ENCODE data around the gene PNMA8C.
"Not testable (repeated sequence)": the region's sequence is repeated elsewhere in the genome, so short reads cannot be mapped to it uniquely, and the experiment has no call there.

PNMA8C gene

DNA sequence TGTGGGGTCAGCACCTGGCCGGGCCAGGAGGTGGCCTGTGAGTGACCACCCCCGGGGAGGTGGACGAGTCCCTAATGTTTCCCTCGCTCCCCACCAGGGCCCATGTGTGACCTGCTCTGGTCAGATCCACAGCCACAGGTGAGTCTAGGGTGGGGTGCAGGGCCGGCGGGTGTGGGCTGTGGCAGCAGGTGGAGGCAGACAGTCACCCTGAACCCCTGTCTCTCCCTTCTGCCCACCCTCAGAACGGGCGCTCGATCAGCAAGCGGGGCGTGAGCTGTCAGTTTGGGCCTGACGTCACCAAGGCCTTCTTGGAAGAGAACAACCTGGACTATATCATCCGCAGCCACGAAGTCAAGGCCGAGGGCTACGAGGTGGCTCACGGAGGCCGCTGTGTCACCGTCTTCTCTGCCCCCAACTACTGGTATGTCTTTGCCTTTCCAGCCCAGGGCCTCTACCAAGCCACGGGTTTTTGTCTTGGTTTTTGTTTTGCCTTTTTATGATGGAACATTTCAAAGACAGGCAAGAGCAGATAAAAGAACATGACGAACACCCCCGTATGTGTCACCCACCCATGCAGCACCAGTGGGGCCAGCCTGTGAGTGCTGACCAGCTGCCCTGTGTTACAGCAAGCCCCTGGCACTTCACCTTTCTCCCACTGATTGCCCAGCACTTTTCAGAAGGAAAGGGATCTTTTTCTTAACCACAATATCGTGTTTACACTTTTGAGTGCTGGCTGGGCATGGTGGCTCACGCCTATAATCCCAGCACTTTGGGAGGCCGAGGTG is 40.2 kb downstream of the PNMA8C start:
- no peak for DNase-seq (ENCODE audit: low read depth in 2 of 2)

GRCh38 chr19:46387713-46388130 is 41.0 kb downstream of the PNMA8C start:
- DNase-seq (ENCODE audit: low read depth in 2 of 2) = no peak

- no peak for DNase-seq (ENCODE audit: low read depth in 2 of 2)
These were observed 41.6 kb downstream of the PNMA8C start for GRCh38 chr19:46386996-46387712.

DNA sequence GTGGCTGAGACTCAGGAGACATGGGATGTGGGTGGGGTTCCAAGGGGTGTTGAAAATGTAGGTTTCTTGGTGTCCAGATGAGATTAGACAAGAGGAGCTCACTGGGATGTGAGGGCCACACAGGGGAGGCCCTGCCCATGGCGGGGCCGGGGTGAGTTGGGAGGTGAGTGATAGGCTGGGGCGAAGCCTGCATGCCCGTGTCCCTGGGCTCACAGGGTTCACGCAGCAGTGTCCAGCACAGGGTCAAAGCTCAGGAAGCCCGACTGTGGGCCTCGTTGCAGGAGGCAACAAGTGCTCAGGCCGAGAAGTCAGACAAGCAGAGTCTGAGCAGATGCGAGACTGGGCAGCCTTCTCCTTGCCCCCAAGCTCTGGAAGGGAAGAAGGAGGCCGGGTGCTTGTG is 42.6 kb downstream of the PNMA8C start:
- DNase-seq (ENCODE audit: low read depth in 2 of 2) = no peak

- DNase-seq (ENCODE audit: low read depth in 2 of 2) = no peak
These were observed 43.1 kb downstream of the PNMA8C start for GRCh38 chr19:46385636-46386035.

DNA sequence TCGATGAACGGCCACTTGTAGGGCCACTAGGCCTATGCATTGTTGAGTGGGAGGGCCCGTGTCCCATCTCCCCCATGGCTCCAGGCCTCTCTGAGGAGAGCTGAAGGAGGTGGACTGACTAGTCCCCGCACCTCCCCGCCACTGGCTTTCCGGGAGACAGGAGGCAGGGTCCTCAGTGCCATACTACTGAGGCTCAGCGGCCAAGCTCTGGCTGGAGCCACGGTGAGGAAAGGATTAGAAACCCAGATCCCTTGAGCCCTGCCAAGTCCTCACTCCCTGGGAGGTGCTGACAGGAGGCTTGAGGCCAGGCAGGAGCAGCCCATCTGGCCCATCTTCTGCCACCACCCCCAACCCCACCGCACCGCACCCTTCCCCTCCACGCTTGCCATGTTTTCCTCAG is 44.3 kb downstream of the PNMA8C start:
- DNase-seq (ENCODE audit: low read depth in 2 of 2) = no peak

- no peak for DNase-seq (ENCODE audit: low read depth in 2 of 2)
These were observed 44.9 kb downstream of the PNMA8C start for GRCh38 chr19:46383846-46384245.

- DNase-seq (ENCODE audit: low read depth in 2 of 2) = no peak
These were observed 45.4 kb downstream of the PNMA8C start for GRCh38 chr19:46383171-46383815.

DNA sequence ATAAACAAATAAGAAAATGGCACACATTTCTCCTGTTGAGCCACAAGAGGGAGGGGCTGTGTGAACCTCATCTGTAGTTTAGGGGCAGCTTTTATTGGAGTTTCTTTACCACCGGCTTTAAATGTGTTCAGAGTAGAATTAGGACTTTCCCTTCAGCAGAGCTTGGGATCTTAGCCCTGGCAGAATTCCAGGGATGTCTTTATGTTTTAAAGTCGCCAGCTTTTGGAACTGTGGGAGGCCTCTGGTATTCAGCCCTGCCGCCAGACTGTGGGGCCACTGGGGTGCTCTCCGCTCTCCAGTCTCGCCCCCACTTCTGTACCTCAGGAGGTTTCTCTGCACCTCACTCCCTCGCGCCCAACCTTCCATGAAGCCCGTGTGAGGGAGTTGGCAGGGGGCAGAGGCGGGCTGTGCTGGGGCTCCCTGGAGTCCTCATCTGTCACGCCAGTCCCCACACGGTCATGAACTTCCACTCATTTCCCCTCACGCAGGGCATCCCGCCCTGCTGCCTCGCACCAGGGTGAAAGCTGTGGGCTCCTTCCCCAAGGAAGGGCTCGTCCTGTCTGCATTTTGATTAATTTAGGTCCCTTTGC is 46.9 kb downstream of the PNMA8C start:
- DNase-seq (ENCODE audit: low read depth in 2 of 2) = no peak

DNA sequence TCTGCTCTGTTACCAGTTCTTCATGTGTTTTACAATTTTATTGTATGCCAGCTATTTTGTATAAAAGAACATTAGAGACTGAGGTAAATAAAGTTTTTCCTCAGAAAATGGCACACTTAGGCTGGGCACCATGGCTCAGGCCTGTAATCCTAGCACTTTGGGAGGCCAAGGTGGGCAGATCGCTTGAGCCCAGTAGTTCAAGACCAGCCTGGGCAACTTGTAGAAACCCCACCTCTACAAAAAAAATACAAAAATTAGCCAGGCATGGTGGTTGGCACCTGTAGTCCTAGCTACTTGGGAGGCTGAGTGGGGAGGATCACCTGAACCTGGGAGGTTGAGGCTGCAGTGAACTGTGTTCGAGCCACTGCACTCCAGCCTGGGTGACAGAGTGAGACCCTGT is 47.4 kb downstream of the PNMA8C start:
- no peak for DNase-seq (ENCODE audit: low read depth in 2 of 2)

DNA sequence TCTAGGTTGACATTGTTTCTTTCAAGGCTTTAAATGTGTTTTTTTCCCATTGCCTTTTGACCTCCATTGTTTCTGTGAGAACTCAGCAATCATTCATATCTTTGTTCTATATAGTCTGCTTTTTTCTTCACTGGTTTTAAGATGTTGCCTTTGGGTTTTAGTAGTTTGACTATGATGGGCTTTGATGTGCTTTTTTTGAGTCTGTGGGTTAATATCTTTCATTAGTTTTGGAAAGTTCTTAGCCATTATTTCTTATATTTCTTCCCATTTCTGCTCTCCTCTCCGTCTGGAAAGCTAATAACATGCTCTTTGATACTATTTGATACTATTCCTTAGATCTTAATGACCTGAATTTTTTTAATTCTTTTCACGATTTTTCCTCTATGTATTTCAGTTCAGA is 48.0 kb downstream of the PNMA8C start:
- no peak for DNase-seq (ENCODE audit: low read depth in 2 of 2)

- DNase-seq (ENCODE audit: low read depth in 2 of 2) = no peak
These were observed 50.5 kb downstream of the PNMA8C start for GRCh38 chr19:46378268-46378667.

DNA sequence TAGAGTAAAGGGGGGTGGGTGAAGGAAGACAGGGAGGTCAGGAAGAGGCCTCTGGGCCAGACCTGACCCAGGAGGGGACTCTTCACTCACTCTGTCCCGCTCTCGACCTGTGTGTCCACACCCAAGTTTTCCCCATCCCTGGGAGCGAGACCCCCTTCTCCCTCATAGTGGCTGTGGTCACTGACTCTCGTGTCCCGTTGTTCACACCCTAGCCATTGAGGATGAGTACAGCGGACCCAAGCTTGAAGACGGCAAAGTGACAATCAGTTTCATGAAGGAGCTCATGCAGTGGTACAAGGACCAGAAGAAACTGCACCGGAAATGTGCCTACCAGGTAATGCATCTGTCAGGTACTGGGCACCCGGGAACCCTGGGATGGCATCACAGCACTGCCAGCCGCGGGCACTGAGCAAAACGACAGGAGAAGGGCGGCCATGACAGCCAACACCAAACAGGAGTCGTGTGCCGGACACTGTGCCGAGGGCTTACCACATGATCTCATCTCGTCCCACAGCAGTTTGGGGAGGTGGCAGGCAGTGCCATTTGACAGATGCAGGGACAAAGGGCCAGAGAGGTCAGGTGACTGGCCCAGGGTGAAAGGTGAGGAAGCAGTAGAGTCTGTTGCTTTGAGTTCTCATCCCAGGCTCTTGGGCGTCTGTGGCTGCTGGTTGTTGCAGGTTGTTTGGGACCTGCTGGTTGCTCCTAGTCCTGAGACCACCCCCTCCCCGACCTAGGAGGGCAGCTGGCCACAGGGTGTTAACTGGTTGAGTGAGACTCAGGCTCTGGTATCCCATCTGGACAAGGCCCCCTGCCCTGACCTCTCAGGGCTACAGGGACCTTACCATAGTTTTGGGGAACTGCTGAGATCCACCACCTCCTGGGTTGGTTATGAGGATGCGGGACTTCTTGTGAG is 52.2 kb downstream of the PNMA8C start:
- DNase-seq (ENCODE audit: low read depth in 2 of 2) = no peak

DNA sequence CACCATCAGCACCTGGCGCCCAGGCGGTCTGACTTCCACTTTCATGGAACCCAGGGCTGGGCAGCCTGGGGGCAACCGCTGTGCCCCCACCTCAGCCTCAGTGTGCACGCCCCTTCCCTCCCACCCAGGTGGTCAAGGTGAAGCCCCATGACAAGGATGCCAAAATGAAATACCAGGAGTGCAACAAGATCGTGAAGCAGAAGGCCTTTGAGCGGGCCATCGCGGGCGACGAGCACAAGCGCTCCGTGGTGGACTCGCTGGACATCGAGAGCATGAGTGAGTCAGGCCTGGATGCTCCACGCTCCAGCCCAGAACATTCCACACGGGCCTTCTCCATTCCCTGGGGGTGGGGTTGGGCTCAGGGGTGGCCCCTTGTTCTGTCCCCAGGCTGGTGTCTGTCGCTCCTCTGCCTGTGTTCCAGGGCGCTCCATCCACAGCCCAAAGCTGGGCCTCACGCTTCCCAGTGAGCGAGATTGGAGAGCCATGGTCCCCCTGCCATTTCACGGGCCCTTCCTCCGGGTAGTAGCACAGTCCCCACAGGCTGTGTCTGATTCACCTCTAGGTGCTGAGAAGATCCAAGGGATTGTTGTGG is 53.2 kb downstream of the PNMA8C start:
- not testable (repeated sequence) for DNase-seq (ENCODE audit: low read depth in 2 of 2)

All from stimulated activated CD4-positive, alpha-beta T cell treated with anti-CD3 and anti-CD28 coated beads, Interleukin-12 subunit alpha, Interleukin-12 subunit beta, amount 100 ng/mL, for 24 hours (primary cell).